ENCODE data around the gene LSR.
A peak's percentile ranks its signal among the peaks of the same experiment; 100 is the strongest.

The LSR gene, protein sequence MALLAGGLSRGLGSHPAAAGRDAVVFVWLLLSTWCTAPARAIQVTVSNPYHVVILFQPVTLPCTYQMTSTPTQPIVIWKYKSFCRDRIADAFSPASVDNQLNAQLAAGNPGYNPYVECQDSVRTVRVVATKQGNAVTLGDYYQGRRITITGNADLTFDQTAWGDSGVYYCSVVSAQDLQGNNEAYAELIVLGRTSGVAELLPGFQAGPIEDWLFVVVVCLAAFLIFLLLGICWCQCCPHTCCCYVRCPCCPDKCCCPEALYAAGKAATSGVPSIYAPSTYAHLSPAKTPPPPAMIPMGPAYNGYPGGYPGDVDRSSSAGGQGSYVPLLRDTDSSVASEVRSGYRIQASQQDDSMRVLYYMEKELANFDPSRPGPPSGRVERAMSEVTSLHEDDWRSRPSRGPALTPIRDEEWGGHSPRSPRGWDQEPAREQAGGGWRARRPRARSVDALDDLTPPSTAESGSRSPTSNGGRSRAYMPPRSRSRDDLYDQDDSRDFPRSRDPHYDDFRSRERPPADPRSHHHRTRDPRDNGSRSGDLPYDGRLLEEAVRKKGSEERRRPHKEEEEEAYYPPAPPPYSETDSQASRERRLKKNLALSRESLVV

DNA sequence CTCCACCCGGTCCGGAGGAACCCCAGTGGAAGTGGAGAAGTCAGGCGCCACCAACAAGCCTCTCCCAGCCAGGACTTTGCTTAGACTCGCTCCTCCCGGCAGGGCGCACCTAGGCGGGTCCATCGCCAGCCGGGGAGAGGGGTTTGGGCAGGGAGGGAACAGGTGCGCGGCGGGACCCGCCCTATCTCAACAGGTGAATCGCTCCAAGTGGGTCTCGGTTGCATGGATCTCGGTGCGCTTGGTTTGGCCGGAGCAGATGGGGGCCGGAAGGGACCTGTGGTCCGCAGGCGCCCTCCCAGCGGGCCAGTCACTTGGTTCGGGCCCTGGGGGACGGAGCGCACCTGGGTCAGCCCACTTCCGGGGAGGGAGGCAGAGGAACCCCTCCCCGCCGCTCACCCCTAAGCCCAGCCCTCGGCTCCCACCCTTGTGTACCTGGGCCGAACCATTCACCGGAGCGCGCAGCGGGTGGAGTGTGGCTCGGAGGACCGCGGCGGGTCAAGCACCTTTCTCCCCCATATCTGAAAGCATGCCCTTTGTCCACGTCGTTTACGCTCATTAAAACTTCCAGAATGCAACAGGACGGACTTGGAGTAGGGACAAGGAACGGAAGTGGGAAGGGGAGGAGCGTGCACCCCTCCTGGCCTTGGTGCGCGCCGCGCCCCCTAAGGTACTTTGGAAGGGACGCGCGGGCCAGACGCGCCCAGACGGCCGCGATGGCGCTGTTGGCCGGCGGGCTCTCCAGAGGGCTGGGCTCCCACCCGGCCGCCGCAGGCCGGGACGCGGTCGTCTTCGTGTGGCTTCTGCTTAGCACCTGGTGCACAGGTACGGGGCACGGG, at the start of gene LSR:
LSR (plus strand) TSS at position 693 of the 836 bp plus-strand sequence; CDS start at position 714, 21 bp downstream.
- DNase-seq: no peak

DNA sequence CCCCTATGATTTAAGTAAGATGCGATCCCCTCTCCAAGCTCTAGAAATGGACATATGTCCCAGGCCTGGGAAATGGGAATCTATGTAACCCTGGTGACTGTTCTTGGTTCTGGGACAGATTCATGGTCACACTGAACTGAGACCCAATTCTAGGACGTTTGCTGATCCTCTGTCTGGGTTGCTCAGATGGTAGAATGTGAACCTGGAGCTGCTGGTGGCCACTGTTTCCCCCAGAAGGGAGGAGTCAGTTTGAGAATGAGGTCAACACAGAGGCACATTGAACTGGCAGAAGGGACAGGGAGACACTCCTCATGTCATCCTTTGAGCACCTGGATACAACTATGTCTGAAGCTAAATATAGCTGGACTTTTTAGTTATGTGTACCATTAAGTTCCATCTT, 49.3 kb upstream of the LSR start:
- DNase-seq: no peak

DNA sequence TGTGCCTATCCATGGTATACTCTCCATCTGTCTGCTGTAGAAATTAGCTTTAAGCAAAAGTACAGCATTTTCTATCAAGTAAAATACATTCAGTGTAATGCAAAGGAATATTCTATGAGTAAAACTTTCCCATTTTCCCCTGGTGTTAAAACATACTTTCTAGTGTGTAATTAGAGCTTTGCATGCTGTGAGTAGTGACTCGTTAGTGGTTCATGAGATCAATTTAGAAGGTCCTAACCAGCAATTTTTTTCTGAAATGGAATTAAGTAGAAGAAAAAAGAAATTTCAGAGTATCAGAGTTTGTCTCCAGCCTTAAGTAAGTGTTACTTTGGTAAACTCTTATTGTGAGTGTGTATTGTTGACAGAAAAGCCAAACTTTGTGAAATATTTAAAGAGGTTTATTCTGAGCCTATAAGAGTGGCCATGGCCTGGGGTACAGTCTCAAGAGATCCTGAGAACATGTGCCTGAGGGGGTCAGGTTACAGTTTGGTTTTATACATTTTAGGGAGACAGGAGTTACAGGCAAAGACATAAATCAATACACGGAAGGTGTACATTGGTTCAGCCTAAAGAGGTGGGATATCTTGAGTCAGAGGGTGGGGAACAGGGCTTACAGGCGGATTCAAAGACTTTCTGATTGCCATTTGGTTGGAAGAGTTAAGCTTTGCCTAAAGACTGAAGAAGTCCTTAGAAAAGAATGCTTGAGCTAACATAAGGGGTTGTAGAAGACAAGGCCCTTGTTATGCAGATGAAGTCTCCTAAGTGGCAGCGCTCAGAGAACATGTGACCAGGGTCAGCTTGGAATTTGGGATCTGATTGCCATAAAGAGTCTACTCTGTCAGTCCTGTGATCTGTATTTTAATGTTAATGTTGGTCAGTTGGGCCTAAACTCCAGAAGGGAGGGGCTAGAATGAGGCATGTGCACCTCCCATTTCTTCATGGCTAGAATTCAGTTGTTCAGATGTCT, 45.8 kb upstream of the LSR start:
- no peak for DNase-seq

DNA sequence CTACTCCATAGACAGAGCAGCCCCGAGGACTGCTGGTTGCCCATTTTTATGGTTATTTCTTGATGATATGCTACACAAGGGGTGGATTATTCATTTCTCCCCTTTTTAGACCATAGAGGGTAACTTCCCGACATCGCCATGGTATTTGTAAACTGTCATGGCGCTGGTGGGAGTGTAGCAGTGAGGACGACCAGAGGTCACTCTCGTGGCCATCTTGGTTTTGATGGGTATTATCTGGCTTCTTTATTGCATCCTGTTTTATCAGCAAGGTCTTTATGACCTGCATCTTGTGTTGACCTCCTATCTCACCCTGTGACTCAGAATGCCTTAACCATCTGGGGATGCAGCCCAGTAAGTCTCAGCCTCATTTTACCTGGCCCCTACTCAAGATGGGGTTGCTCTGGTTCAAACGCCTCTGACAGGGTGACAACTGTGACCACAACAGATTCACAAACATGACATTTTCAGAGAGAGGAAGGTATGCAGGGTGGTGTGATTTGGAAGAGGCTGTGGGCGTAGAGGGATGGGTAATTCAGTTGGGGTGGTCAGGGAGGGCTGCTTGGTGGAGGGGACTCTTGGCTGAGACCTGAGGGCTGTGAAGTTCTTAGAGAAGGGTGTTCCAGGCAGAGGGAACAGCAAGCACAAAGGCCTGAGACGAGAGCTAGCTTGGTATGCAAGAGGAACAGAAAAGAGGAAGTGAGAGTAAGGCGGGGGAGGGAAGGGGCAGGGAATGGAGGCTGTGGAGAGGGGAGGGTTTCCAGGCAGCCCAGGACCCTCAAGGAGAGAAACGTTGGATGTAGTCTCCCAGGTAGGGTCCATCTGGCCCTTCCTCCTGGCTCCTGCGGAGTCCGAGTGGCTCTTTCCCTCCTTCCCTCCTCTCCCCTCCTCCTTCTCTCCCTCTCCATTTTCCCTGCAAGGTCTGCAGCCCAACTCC, 43.7 kb upstream of the LSR start:
- peak in 1 of 56 donors; percentile 6 for DNase-seq

DNA sequence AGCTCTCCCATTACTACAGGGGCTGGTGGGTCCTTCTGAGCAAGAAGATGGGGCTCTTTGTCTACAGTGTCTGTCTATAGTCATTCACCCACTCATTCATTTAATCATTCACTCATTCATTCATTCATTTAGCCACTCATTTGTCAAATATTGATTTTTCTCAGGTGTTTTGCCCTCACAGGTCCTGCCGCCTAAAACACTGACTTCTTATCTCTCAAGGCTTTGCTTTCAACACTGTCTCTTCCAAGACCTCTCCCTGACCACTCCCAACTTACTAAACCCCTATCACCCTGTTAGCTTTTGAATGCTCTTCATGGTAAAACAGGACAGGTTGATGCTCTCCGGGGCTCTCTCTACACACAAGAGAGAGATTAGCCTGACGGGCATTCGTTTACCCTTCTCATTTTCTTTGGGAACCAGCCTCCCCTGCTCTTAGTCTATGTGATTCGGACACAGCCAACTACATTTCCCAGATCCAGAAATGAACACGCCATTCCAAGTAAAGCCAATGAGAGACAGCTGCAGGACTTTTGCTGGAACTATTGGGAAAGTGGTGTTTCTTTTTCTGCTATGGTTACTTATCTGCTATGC, 43.0 kb upstream of the LSR start:
- DNase-seq: no peak

DNA sequence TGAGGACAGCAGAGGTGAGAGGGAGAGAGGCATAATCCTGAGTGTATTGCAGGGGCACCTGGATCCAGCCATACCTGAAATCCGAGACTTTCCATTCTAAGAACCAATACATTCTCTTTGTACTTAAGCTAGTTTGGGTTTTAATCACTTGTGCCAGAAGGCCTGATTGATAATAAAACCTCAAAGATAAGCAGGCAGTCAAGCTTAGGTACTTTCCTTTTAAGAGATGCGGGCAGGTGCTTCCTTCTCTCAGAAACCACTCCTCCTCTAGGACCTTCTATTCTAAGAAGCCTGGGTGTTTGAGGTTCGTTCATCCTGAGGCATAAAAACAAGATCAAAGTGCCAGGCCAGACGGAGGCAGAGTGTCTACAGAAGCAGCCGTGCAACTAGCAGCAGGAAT, 42.4 kb upstream of the LSR start:
- DNase-seq: no peak

DNA sequence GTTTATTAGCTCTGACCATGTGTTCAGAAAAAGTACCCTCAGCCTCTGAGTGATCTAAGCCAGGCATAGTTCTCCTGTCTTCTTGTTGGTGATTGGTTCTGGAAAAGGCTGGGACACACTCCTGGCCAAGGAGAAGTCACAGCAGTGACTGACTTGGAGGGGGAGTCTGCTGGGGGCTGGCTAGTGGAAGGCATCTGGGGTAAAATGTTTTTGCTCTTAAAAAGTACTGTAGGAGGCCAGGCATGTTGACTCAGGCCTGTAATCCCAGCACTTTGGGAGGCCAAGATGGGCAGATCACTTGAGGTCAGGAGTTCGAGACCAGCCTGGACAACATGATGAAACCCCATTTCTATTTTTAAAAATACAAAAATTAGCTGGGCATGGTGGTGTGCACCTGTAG, 41.9 kb upstream of the LSR start:
- no peak for DNase-seq

GRCh38 chr19:35207391-35207871, 41.4 kb upstream of the LSR start:
- no peak for DNase-seq

- DNase-seq: no peak
Measured at GRCh38 chr19:35208121-35208520, 40.7 kb upstream of the LSR start.

DNA sequence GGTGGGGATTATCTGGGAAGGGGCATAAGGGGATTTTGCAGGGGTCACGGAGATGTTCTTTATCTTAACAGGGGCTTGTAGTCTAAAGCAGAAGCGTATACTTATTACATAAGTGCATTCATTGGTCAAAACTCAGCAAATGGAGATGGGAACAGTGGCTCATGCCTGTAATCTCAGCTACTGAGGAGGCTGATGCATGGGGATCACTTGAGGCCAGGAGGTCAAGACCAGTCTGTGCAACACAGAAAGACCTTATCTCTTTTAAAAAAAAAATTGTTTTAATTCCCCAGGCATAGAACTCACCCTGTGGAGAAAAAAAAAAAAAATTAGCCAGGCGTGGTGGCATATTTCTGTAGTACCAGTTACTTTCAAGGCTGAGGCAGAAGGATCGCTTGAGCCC, 39.2 kb upstream of the LSR start:
- no peak for DNase-seq

DNA sequence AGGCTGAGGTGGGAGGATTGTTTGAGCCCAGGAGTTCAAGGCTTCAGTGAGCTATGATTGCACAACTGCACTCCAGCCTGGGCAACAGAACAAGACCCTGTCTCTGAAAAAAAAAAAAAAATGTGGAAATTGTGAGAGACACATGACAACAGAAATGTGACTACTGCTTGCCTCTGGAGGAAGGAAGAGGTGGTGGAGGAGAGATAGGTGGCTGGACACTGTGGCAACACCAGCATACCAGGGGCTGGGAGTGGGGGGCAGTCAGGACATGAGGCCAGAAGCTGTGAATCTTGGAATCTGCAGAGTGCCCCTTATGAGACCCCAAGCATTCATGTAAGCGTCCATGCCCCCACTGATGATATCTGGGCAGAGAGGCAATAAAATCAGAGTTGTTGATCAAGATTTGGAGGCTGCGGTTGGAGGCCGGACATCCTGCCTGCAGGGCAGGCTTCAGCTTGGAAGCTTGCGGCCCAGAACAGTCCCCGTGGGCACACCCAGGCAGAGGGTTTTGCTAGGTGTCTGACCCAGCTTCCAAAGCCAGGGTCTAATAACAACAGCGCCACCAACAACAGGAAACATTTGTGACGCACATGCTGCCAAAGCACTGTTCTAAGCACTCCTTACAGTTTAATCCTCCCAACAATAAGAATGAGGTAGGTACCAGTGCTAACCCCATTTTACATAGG, 37.1 kb upstream of the LSR start:
- no peak for DNase-seq

GRCh38 chr19:35212241-35212640, 36.6 kb upstream of the LSR start:
- DNase-seq: no peak

GRCh38 chr19:35213663-35214632, 34.9 kb upstream of the LSR start:
- peak in 3 of 56 donors; percentile 3 to 24 (median 18) for DNase-seq

DNA sequence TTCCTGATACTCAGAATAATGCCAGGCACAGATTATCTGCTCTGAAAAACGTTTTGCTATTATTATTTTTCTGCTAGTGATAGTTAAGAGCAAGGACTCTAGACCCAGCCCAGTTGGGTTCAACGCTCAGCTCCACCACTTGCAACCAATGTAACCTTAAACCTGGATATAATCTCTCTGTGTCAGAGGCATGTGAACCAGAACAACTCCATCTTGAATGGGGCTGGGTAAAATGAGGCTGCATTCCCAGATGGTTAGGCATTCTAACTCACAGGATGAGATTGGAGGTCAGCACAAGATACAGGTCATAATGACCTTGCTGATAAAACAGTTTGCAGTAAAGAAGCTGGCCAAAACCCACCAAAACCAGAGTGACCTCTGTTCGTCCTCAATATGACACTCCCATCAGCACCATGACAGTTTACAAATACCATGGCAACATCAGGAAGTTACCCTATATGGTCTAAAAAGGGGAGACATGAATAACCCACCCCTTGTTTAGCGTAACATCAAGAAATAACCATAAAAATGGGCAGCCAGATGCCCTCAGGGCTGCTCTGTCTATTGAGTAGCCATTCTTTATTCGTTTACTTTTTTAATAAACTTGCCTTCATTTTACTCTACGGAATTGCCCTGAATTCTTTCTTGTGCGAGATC, 33.9 kb upstream of the LSR start:
- no peak for DNase-seq

GRCh38 chr19:35216016-35216832, 32.6 kb upstream of the LSR start:
- DNase-seq: no peak

All from amygdala (tissue), 56 donors.